Activated CD4-positive, CD25-positive, alpha-beta regulatory T cell treated with anti-CD3 and anti-CD28 coated beads, Interleukin-2, amount 50 U/mL, for 72 hours (primary cell): Measurements from ENCODE around the gene CLHC1.
"Not testable (repeated sequence)": the region's sequence is repeated elsewhere in the genome, so short reads cannot be mapped to it uniquely, and the experiment has no call there.

ENCODE experiments used
- DNase-seq: peaks from one replicate; pipeline ENCODE4 v3.0.0; 2021

CLHC1 gene

GRCh38 chr2:55231546-55232083, 478 bp downstream of the CLHC1 start:
- peak; percentile 58 for DNase-seq

GRCh38 chr2:55230551-55230950, 1.5 kb downstream of the CLHC1 start:
- DNase-seq, result no peak

DNA sequence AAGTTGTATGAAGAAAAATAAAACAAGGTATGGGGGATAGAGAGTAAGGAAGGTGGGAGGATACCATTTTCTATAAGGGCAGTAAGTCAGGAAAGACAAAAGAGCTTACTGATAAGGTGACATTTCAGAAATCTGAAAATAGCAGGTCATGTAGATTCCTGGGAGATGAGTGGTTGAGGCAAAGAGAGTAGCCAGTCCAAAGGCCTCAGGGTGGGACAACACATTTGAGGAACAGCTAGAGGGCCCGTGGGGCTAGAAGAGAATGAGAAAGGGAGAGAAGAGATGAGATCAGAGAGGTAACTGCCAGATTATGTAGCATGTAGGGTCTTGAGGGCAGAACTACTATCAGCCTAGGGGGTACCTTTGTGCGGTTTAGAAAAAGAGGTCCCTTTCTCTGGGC, 2.9 kb downstream of the CLHC1 start:
- no peak for DNase-seq

DNA sequence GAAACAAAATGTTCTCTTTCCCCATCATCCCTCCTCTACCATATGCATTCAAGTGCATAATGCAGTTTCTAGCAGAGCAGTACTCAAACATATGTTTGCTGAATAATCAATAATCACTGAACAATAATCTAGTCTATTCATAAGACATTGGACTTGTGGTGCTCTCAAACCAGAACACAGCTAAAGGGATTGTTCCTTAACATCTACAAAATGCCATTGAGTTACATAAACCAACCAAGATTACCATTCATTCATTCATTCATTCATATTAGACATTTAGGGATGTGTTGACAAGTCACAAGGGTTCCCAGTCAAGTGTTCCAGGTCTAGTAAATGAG, 3.9 kb downstream of the CLHC1 start:
- DNase-seq, result no peak

DNA sequence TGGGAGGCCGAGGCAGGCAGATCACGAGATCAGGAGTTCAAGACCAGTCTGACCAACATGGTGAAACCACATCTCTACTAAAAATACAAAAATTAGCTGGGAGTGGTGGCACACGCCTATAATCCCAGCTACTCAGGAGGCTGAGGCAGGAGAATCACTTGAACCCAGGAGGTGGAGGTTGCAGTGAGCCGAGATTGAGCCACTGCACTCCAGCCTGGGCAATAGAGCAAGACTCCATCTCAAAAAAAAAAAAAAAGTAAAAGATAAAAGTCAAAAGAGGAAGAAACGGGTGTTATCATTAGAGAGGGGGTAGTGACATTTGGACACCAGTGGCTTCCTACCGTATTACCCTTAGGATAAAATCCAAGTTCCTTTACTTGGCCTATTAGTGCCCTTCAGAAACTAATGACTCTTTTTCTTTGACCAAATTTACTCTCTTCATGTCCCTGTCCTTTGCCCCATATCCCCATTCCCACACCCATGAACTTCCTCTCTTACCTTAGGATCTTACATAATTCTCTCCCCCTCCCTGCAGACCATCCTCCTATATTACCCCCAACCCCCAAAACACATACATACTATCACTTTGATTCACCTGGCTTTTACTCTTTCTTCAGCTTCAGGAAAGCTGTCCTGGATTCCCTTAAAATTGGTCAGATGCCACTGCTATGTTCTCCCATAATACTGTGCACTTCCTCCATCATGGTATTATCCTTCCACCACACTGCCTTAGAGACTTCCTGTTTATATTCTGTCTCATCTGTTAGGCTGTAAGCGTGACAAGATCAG, 4.5 kb downstream of the CLHC1 start:
- DNase-seq, result not testable (repeated sequence)

DNA sequence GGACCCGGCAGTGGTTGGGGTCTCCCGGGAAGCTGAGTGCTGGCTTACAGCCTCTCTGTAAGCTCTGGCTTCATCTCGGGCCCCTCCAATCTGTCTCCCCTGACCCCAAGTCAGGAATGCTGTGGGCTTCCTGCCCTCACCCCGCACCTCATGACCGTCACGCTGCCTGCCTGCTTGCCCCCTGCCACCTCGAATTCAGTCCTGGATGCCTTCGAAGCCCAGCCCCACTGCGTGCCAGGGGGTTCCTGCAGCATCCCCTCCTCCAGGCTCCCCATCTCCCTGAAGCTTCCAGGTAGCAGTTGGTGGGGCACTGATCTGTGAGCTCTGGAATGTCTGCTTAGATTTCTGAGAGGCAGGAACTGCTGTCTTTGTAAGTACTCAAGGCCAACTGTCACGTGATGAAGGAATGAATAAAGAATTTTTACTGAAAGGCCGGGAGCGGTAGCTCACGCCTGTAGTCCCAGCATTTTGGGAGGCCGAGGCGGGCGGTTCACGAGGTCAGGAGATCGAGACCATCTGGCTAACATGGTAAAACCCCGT, 6.5 kb downstream of the CLHC1 start:
- no peak for DNase-seq

DNA sequence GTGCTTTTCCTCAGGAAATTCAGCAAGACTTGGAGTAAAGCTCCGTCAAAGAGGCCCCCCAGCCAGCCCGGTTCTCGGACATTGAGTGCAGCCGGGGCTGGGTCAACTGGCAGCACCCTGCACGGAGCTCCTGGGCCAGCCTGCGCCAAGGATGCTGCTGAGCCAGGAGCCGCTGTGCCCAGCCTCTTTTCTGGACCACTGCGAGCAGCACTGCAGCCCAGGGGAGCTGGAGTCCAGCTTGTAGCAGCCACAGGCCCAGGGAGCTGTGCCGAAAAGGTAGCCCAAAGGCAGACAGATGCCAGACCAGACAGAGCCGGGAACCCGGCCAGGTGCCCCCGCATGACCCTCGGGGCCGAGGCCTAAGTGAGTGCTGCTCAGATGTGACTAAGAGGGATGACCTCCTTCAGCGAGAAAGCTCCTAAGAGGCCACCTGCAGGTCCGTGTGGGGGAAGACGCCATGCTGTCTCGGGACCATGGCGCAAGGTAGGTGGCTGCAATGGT, 7.3 kb downstream of the CLHC1 start:
- no peak for DNase-seq

- DNase-seq, result no peak
Measured at GRCh38 chr2:55223958-55224760, 7.9 kb downstream of the CLHC1 start.

- no peak for DNase-seq
Measured at GRCh38 chr2:55213822-55214221, 18.3 kb downstream of the CLHC1 start.

GRCh38 chr2:55204950-55205349, 27.1 kb downstream of the CLHC1 start:
- DNase-seq, result no peak

DNA sequence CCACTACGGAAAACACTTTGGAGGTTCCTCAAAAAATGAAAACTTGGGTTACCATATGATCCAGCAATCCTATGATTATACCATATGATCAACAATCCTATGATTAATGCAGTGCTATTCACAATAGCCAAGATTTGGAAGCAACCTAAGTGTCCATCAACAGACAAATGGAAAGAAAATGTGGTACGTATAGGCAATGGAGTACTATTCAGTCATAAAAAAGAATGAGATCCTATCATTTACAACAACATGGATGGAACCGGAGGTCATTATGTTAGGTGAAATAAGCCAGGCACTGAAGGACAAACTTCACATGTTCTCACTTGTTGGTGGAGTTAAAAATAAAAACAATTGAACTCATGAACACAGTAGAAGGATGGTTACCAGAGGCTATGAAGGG, 27.6 kb downstream of the CLHC1 start:
- DNase-seq, result no peak

DNA sequence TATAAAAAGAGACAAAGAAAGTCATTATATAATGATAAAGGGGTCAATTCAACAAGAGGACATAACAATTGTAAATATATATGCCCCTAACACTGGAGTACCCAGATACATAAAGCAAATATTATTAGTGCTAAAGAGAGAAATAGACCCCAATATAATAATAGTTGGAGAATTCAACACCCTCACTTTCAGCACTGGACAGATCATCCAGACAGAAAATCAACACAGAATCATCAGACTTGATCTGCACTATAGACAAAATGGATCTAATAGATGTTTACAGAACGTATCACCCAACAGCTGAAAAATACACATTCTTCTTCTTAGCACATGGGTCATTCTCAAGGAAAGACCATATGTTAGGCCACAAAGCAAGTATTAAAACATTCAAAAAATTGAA, 31.7 kb downstream of the CLHC1 start:
- no peak for DNase-seq

GRCh38 chr2:55196526-55196925, 35.6 kb downstream of the CLHC1 start:
- no peak for DNase-seq

GRCh38 chr2:55191888-55192287, 40.2 kb downstream of the CLHC1 start:
- DNase-seq, result not testable (repeated sequence)

GRCh38 chr2:55186837-55187236, 45.3 kb downstream of the CLHC1 start:
- DNase-seq, result not testable (repeated sequence)

DNA sequence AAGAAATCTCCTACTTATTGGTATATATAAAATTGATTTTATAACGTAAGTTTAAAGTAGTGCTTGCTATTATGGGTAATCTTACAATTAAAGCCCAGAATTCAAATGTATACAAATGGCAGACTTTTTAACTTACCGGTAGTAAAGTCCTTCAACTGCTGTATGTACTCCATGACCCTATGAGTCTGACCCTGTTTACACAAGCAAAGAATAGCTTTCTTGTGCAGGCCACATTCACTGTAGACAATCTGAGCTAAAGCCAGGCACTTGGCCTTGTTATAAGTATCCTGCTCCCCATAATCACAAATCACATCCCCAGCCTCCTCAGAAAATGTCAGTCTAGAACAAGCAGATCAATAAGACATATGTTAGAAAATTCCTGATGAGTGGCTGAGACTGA, 51.7 kb downstream of the CLHC1 start:
- no peak for DNase-seq

- DNase-seq, result no peak
Measured at GRCh38 chr2:55176094-55176415, 56.0 kb downstream of the CLHC1 start.

DNA sequence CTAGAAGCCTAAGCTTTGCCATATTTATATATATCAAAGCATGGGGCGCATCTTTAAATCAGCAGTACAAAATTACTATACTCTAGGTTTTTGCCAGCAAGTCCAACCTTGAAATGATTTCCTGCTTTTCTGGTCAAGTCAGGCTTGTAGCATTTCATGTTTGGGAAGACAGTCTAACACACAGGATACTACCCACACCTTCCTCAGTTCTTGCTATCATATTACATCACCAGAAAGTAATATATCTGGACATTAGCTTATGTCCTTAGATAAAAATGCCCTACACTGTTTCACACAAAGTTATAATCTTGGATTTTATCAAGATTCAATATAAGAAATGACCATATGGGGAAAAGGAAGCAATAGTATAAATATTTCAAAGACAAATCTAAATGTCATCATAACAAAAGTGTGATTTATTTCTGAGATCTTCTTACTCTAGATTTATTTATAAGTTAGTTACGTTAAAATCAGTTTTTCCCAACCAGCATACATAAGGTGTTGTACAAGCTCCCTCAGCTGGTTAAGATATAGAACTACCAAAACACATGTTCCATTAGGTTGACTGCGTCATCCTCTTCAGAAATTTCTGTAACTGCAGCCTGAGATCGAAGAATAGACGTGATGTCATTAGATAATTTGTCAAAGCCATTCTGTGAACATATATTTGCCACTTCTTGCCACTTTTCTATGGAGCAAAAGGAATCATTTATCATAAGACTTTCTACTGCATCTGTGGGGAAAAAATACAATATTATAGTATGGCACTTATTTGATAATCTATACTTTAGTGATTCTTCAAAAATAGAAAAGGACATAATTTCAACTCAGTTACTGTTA, 56.6 kb downstream of the CLHC1 start:
- no peak for DNase-seq

- no peak for DNase-seq
Measured at GRCh38 chr2:55173438-55174054, 58.5 kb downstream of the CLHC1 start.

DNA sequence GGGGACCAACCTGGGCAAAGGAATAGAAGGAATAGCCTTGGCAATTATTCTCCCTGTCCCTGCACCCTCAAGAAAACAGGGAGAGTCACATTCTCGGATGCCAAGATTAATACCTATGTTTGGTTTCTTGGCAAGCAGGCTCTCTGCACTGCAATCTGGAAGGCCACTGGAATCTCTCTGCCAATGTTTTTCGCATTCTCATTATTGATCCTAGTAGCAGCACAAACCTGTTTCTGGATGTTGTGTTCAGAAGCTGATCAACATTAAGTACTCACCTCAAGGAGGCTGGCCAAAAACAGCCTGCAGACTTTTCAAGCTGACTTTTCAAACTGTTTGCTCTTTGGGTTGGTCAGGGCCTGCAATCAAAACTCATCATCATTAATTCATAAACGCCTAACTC, 62.2 kb downstream of the CLHC1 start:
- DNase-seq, result no peak

DNA sequence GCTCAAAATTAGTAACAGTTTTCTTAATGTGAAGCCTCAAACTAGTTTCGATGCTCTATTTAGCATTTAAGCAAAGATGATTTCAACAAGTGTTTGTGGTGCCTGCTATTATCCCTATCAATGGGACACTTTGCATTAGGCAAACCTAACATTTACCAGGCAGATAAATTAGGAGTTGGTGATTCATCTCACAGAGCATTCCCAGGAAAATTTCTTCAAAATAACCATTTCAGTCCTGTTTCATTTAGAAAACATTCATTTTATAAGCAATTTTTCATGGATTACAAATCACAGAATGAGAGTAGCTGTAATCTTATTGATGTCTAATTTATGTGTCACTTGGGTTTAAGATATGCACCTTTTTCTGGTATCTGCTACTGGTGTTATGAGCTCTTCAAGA, 62.7 kb downstream of the CLHC1 start:
- no peak for DNase-seq
